ENCODE measurements around the gene TNFRSF4.
"Not testable (repeated sequence)": the region's sequence is repeated elsewhere in the genome, so short reads cannot be mapped to it uniquely, and the experiment has no call there.

TNFRSF4 gene

DNA sequence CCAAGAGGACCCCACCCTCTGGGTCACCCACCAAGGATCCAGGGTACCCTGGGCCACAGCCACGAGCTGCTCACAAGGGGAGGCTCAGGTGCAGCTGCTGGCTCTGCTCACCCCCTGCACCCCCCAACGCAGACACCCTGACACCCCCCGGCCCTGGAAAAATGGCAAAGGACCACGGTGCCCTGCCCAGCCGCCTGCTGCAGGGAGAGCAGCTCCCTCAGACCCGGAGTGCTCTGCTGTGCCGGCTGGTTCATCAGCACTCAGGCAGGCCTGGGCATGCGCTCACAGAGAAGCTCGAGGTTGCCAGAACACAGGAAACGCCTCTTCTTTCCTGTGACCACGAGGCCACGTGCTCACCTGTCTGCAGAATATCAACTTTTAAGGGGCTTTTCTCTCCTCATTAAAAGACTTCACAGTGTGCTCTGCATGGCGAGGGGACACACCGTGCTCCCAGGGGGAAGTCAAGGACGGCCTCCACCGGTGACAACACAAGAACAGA is 36.9 kb upstream of the TNFRSF4 start:
- no peaks in the 10 kb centered on the region for H3K36me3 ChIP-seq (ENCODE audit: control insufficient read depth, insufficient read depth, low read length)
- TF ChIP-seq, protein P1, sequence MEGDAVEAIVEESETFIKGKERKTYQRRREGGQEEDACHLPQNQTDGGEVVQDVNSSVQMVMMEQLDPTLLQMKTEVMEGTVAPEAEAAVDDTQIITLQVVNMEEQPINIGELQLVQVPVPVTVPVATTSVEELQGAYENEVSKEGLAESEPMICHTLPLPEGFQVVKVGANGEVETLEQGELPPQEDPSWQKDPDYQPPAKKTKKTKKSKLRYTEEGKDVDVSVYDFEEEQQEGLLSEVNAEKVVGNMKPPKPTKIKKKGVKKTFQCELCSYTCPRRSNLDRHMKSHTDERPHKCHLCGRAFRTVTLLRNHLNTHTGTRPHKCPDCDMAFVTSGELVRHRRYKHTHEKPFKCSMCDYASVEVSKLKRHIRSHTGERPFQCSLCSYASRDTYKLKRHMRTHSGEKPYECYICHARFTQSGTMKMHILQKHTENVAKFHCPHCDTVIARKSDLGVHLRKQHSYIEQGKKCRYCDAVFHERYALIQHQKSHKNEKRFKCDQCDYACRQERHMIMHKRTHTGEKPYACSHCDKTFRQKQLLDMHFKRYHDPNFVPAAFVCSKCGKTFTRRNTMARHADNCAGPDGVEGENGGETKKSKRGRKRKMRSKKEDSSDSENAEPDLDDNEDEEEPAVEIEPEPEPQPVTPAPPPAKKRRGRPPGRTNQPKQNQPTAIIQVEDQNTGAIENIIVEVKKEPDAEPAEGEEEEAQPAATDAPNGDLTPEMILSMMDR (IDR thresholded peaks at IDR 0.05) = no peak
- no peak overlapping the region for H3K4me3 ChIP-seq (ENCODE audit: low read depth, low read length)
- no peak overlapping the region for H2AFZ ChIP-seq
- no peak overlapping the region for H3K27ac ChIP-seq
- no peaks in the 10 kb centered on the region for H3K9me3 ChIP-seq (ENCODE audit: control insufficient read depth, low read length)
- no peak overlapping the region for H3K9ac ChIP-seq
- no peaks in the 10 kb centered on the region for H3K4me1 ChIP-seq
- H3K79me2 ChIP-seq = no peaks in the 10 kb centered on the region
- H3K27me3 ChIP-seq (ENCODE audit: control insufficient read depth, insufficient read depth, low read length) = no peaks in the 10 kb centered on the region
- H3K4me2 ChIP-seq (ENCODE audit: low read length) = no peak overlapping the region

DNA sequence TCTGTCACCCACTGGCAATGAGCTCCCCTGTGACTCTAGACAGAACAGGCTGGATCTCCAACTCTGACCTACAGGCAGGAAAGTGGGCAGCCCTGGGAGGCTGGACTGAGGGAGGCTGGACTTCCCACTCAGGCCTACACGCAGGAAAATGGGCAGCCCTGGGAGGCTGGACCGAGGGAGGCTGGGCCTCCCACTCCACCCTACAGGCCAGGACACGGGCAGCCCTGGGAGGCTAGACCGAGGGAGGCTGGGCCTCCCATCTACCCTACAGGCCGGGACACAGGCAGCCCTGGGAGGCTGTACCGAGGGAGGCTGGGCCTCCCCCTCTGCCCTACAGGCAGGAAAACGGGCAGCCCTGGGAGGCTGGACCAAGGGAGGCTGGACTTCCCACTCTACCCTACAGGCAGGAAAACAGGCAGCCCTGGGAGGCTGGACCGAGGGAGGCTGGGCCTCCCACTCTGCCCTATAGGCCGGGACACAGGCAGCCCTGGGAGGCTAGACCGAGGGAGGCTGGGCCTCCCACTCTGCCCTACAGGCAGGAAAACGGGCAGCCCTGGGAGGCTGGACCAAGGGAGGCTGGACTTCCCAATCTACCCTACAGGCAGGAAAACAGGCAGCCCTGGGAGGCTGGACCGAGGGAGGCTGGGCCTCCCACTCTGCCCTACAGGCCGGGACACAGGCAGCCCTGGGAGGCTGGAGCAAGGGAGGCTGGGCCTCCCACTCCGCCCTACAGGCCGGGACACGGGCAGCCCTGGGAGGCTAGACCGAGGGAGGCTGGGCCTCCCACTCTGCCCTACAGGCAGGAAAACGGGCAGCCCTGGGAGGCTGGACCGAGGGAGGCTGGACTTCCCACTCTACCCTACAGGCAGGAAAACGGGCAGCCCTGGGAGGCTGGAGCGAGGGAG is 34.3 kb upstream of the TNFRSF4 start:
- H3K4me2 ChIP-seq (ENCODE audit: low read length); H3K4me3 ChIP-seq (ENCODE audit: low read depth, low read length); H3K36me3 ChIP-seq (ENCODE audit: control insufficient read depth, insufficient read depth, low read length); H3K79me2 ChIP-seq; H3K27me3 ChIP-seq (ENCODE audit: control insufficient read depth, insufficient read depth, low read length); H3K9ac ChIP-seq; H2AFZ ChIP-seq; H3K27ac ChIP-seq; H3K4me1 ChIP-seq; H3K9me3 ChIP-seq (ENCODE audit: control insufficient read depth, low read length): not testable (repeated sequence)

DNA sequence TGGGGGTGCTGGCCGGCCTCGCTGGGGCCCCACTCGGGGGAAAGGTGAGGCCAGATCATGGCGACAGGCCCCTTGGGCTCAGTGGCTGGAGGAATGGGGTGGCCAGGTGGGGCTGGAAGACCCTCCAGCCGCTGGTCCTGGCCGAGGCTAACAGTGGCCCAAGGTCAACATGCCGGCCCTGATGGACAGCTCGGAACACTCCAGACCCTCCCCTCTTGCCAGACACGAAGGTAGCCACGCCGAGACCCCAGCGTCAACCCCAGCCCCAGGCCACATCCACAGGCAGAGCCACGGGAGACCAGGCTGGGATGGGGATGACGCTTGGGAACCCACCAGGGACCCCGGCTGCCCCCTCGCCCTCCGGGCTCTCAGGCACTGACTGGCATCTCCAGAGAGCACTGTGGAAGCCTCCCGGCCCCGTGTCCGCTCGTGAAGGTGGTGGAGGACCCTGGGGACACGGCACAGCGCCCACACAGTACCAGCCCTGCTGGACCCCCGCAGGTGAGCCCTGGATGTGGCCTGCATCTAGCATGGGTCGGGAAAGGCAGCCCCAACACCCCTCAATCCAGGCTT is 33.5 kb upstream of the TNFRSF4 start:
- H3K4me3 ChIP-seq (ENCODE audit: low read depth, low read length) = no peak overlapping the region
- no peaks in the 10 kb centered on the region for H3K4me1 ChIP-seq
- H3K36me3 ChIP-seq (ENCODE audit: control insufficient read depth, insufficient read depth, low read length) = no peaks in the 10 kb centered on the region
- H3K27me3 ChIP-seq (ENCODE audit: control insufficient read depth, insufficient read depth, low read length) = no peaks in the 10 kb centered on the region
- no peak overlapping the region for H3K4me2 ChIP-seq (ENCODE audit: low read length)
- no peak overlapping the region for H3K27ac ChIP-seq
- H2AFZ ChIP-seq = no peak overlapping the region
- H3K79me2 ChIP-seq = no peaks in the 10 kb centered on the region
- no peak overlapping the region for H3K9ac ChIP-seq
- H3K9me3 ChIP-seq (ENCODE audit: control insufficient read depth, low read length) = no peaks in the 10 kb centered on the region
- TF ChIP-seq, protein P1 (IDR thresholded peaks at IDR 0.05) = no peak

DNA sequence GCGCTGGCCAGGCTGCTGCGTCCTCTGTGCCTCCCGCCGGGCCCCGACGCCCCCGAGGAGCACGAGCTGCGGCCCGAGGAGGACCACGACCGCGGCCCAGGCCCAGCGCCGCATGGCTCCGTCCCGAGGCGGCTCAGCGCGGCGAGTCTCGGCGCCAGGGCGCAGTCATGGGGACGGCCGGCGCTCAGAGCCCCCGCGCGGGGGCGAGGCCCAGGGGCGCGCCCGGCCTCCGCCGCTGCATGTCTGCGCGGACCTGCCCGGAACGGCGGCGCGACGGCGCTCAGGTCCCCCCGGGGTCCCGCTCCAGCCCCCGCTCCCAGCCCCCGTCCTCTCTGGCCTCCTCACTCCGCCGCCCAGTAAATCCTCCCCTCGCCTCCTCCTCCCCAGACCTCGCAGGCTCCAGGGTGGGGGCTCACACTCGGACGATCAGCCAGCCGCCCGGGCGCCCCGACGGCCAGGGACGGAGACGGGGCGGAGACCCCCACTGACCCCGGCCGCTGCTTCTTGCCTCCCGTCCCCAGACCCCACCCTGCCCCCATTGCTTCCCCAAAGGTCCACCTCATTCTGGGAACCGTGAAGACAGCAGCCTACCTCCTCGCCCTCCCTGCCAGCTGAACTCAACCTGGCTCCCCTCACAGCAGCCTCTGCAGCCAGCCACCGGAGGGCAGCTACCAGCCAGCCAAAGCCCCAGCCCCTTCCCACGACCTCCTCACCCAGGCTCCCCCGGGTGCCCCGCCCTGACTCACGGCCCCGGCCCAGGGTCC is 32.8 kb upstream of the TNFRSF4 start, which contains the start of gene C1QTNF12:
Gene C1QTNF12, minus strand, starts transcription at position 146 of the 764 bp plus-strand sequence. Its CDS starts 32 bp downstream, at position 114.
- no peaks in the 10 kb centered on the region for H3K27me3 ChIP-seq (ENCODE audit: control insufficient read depth, insufficient read depth, low read length)
- no peak within 1 kb of the TSS for H3K27ac ChIP-seq
- no peaks in the 10 kb centered on the region for H3K79me2 ChIP-seq
- H3K9me3 ChIP-seq (ENCODE audit: control insufficient read depth, low read length) = no peaks in the 10 kb centered on the region
- no peaks in the 10 kb centered on the region for H3K4me1 ChIP-seq
- no peak within 1 kb of the TSS for H3K4me2 ChIP-seq (ENCODE audit: low read length)
- no peak within 1 kb of the TSS for H3K9ac ChIP-seq
- H2AFZ ChIP-seq = no peak within 1 kb of the TSS
- no peaks in the 10 kb centered on the region for H3K36me3 ChIP-seq (ENCODE audit: control insufficient read depth, insufficient read depth, low read length)
- no peak within 1 kb of the TSS for H3K4me3 ChIP-seq (ENCODE audit: low read depth, low read length)
- TF ChIP-seq, protein P1 (IDR thresholded peaks at IDR 0.05) = no peak
